Spinal cord (tissue), 10 donors: ENCODE measurements around the gene BCAS4. TPM values are rescaled to one million over a fixed set of nuclear protein-coding genes. Genes with fewer than 3 reads are reported as not detected.
A peak's percentile ranks its signal among the peaks of the same experiment; 100 is the strongest.

ENCODE experiments used
- DNase-seq, 6 donors: peaks; one replicate each; pipeline versions ENCODE4 v3.0.0 to v3.0.0-alpha.2; 2013 to 2015; ENCODE audit warnings: low spot score in 6 of 6, low read depth in 4 of 6
- H3K27ac ChIP-seq: one replicate; pipeline ENCODE4 v1.5.1; 2013; ENCODE audit warnings: low read depth, low read length, control low read depth
- H3K27me3 ChIP-seq: one replicate; pipeline ENCODE4 v1.6.1; 2013; ENCODE audit warnings: low read length; ENCODE audit not compliant: control insufficient read depth, insufficient read depth
- H3K36me3 ChIP-seq: one replicate; pipeline ENCODE4 v1.6.1; 2013; ENCODE audit warnings: low read length; ENCODE audit not compliant: control insufficient read depth, insufficient read depth
- H3K4me1 ChIP-seq: one replicate; pipeline ENCODE4 v1.6.1; 2013; ENCODE audit warnings: low read length; ENCODE audit not compliant: control insufficient read depth, insufficient read depth
- H3K4me3 ChIP-seq: one replicate; pipeline ENCODE4 v1.5.1; 2013; ENCODE audit warnings: low read depth, low read length, control low read depth
- H3K9me3 ChIP-seq: one replicate; pipeline ENCODE4 v1.6.1; 2013; ENCODE audit warnings: low read length; ENCODE audit not compliant: control insufficient read depth, insufficient read depth
- WGBS: methylation state at CpG from one replicate; pipeline ENCODE4 v1.1.5; 2013; ENCODE audit warnings: missing lambda C conversion rate; ENCODE audit not compliant: insufficient coverage; 5-methylcytosine and 5-hydroxymethylcytosine counted together
- polyA plus RNA-seq, 2 donors: library from polyadenylated mRNA; unstranded; fragments of 120-200 nt; gene quantifications; one replicate each; pipeline ENCODE4 v1.2.1, GENCODE V29; 2013; ENCODE audit not compliant: insufficient read length in 2 of 2
- total RNA-seq, 2 donors: library from RNA; depleted of rRNA in 1 of 2; stranded (reverse); fragments of 120-200 nt in 1 of 2; fragments of >200 nt in 1 of 2; gene quantifications; one replicate each; pipeline versions ENCODE4 v1.2.3 to v1.2.4, GENCODE V29; 2013 to 2014
- donor health status: healthy.

Gene BCAS4
- total and polyA plus RNA-seq, 4 donors, result 7.8 to 16.6 (median 14.3) TPM

DNA sequence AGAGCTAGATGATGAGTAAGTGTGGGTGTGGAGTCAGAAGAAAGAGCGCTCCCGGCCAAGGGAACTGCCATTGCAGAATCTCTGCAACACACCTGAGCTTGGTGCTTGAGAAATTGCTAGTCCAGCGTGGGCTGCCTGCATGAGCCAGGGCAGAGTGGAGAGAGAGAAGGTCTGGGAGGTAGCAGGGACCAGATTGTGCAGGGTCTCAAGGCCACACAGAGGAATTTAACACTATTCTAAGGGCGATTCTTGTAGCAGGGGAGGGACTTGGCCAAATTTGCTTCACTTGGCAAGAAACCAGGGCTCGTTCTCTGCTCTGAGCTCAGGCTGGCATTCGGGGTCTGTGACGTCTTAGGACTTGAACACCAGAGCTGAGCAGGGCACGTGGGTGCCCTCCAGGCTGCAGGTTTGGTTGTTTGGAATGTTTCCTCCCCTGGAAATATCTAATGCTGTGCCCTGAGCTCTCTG, 53.5 kb downstream of the BCAS4 start:
- Histone ChIP-seq H3K4me3 (no peak overlapping the region), H3K4me1 (peaks cover 16% of the 10 kb centered on the region), H3K27ac (no peak overlapping the region), H3K9me3 (no peaks in the 10 kb centered on the region), H3K36me3 (peaks cover 15% of the 10 kb centered on the region), H3K27me3 (no peaks in the 10 kb centered on the region)
- peak in 5 of 6 donors; percentile 23 to 77 (median 26) for DNase-seq
- 45% methylated on average over 7 of the region's 8 CpGs for WGBS

DNA sequence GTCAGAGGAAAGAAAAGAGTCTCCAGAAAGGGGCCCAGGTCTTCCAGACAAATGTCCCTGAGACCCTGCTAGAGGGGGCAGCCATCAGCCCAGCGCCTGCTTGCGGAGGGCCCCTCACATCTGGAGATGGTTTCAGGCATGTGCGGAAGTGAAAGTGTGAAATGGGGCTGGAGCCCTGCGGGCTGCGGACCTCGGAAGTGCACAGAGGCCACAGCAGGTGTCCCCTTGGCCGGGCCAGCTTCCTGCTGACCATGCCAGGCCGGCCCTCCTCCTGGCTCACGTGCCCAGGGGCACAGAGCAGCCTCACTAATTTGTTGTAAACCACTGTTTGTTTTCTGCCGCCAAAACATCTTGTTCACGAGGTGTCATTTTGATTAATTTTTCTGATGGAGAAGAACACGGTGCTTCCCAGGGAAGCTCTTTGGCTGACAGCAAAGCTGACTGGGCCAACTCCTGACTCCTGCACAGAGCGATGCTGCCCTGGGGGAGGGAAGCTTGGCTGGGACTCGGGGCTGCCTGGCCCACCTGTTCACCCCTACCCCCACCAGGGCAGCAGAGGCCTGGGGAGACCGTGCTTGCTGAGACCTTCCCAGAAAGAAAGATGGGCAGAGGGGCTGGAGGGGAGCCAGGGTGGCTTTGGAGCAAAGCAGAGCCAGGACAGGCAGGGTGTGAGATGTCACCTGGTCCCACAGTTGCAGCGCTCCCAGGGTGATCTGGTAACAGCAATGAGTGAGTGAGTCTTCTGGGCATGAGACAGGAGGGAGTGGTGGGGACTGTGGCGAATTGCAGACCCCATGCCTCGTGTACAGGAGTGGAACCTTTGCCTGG, 54.2 kb downstream of the BCAS4 start:
- no peak for DNase-seq
- Histone ChIP-seq H3K36me3 (peaks cover 15% of the 10 kb centered on the region), H3K27ac (no peak overlapping the region), H3K4me1 (peaks cover 16% of the 10 kb centered on the region), H3K4me3 (no peak overlapping the region), H3K27me3 (no peaks in the 10 kb centered on the region), H3K9me3 (no peaks in the 10 kb centered on the region)
- 34% methylated on average over 15 of the region's 18 CpGs for WGBS

DNA sequence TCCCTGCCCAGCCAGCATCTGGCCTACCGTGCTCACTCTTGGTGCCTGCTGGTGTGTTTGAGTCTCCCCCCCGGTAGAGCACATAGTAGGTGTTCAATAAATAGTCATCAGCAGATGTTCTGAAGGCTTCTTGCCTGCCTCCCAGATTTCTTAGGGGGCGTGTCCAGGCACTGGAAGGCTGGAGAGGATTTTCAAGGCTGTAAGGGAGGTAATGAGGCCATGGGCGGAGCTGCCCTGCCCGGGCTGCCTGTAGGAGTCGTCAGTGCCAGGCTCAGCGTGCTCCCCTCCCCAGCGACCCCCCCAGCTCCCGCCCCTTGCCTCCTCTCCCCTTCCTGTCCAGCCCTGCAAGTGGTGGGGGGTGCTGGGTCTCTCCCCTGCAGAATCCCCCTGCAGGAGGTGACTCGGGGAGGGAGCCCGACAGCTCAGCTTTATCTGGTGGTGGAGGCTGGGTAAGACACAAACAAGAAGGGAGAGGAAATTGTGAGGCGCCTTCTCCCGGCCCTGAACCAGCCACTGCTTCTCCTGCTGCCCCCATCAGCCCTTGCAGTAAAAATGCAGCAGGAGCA, 55.9 kb downstream of the BCAS4 start:
- Histone ChIP-seq H3K9me3 (no peaks in the 10 kb centered on the region), H3K27me3 (no peaks in the 10 kb centered on the region), H3K4me1 (peaks cover 16% of the 10 kb centered on the region), H3K27ac (no peak overlapping the region), H3K36me3 (peaks cover 7% of the 10 kb centered on the region), H3K4me3 (no peak overlapping the region)
- 61% methylated on average over 7 of the region's 13 CpGs for WGBS
- DNase-seq, result no peak

DNA sequence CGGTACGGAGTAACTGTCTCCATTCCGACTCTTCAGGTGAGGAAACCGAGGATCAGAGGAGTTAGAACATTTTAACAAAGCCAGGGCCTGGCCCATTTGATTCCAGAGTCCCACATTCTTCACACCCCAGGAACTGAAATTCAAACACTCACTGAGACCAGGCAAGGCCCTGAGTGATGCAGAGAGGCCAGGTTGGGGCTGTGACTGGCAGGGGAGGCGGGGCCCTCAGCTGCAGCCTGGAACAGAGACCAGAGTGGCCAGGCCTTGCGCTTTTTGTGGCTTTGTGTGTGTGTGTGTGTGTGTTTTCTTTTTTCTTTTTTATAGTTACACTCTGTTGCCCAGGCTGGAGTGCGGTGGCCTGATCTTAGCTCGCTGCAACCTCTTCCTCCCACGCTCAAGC, 57.2 kb downstream of the BCAS4 start:
- Histone ChIP-seq H3K4me1 (peaks cover 16% of the 10 kb centered on the region), H3K27ac (no peak overlapping the region), H3K36me3 (peaks cover 7% of the 10 kb centered on the region), H3K27me3 (no peaks in the 10 kb centered on the region), H3K4me3 (no peak overlapping the region), H3K9me3 (no peaks in the 10 kb centered on the region)
- WGBS, result 98% methylated on average over 6 of the region's 9 CpGs
- DNase-seq, result no peak

DNA sequence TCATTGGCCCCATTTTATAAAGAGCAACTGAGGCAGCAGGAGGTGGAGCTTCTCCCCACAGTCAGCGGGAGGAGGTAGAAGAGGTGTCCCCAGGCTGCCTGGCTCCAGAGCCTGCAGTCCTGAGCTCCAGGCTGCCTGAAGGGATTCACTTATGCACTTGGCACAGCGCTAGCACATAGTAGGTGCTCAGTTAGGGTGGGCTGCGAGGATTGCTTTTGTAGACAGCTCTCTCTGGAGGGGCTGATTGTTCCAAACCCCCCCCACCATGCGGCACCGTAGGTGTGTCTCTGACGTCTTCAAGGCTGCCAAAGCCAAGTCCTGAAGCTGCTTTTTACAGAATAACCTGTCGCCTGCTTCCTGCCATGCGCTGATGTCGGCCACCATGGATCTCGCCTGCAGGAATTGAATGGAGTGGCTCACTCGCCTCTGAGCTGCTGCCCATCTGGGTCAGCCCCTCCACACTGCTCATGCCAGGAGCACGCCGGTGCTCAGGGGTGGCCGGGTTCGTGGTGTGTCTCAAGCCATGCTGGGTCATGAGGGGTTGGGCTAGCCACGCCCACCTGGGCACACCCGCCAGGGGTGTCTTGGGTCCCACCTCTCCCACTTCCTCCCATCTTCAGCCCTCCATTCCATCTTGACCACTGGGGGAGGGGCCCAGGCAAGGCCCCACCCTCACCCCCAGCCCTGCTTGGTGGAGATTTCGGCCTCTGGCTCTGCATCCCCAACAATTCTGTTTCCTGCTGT, 59.8 kb downstream of the BCAS4 start:
- H3K4me1 ChIP-seq, result no peaks in the 10 kb centered on the region
- no peaks in the 10 kb centered on the region for H3K9me3 ChIP-seq
- H3K36me3 ChIP-seq, result peaks cover 7% of the 10 kb centered on the region
- WGBS, result 92% methylated on average over 16 of the region's 18 CpGs
- H3K27ac ChIP-seq, result no peak overlapping the region
- DNase-seq, result no peak
- no peak overlapping the region for H3K4me3 ChIP-seq
- no peaks in the 10 kb centered on the region for H3K27me3 ChIP-seq

DNA sequence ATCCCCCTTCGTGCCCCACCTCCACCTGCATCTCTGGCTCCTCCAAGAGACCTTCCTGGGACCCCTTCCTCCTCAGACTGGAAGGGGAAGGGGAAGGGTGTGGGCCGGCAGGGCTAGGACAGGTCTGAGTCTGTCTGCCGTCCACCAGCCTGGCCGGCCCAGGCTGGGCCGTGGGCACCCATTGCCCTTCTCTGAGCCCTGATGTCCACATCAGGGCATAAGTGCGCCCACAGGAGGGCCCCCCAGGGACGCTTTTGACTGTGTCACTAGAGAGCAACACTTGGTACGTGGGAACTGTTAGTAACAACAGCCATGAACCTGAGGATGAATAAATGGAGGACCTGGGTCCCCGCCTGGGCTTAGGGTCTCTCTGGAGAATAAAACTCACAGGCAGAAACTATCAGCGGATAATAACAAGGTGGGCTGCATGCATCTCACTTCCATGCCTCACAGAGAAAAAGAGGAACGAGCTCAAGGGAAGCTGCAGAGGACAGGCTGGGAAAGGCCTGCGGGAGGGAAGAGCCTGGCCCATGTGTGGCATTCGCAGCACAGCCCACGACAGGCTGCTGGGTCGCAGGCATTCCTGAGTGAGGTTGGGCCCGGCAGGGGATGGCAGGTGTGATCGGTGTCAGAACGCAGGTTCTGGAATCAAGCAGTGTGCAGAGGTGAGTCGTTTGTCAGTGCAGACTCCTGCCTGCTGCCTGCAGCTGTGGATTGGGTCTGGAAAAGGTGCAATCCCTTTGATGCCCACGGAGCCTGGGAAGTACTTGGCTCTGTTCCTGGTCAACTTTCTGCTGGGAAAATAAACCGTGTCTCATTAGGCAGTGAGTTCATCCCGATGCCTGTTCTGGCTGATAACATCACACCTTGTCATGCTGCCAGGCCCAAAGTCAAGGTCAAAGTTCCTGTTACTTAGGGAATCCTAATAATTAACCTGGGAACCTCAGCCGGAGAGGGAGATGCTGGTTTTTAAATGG, 60.9 kb downstream of the BCAS4 start:
- H3K27me3 ChIP-seq, result no peaks in the 10 kb centered on the region
- H3K4me1 ChIP-seq, result no peaks in the 10 kb centered on the region
- H3K4me3 ChIP-seq, result no peak overlapping the region
- peaks cover 7% of the 10 kb centered on the region for H3K36me3 ChIP-seq
- peak in 1 of 6 donors; percentile 11 for DNase-seq
- H3K9me3 ChIP-seq, result no peaks in the 10 kb centered on the region
- WGBS, result 64% methylated on average over 23 of the region's 23 CpGs
- H3K27ac ChIP-seq, result no peak overlapping the region

DNA sequence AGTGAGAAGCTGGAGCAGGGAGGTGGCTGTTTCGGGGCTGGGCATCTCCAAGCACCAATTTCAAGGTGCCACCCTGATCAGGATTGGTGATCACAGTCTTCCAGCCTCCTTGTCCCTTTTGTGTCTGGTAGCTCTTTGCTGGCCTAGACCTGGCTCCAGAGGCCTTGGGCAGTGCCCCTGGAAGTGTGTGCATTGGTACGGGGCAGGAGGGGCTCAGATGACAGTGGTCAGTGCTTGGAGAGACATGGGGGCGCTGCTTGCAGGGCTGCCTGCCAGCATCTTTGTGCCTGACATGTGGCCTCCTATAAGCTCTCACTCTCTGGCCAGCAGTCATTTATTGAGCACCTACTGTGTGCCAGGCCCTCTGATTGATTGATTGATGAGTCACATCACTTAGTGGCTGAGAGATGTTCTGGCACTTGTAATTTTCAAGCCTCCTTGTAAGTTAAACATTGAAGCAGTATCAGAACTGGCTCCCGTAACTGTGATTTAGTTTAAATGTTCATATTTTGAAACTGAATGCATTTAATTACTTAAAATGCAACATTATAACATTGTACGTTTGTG, 61.7 kb downstream of the BCAS4 start:
- Histone ChIP-seq H3K9me3 (no peaks in the 10 kb centered on the region), H3K4me1 (no peaks in the 10 kb centered on the region), H3K27ac (no peak overlapping the region), H3K36me3 (peaks cover 9% of the 10 kb centered on the region), H3K4me3 (no peak overlapping the region), H3K27me3 (no peaks in the 10 kb centered on the region)
- WGBS, result 72% methylated on average over 3 of the region's 5 CpGs
- DNase-seq, result no peak

DNA sequence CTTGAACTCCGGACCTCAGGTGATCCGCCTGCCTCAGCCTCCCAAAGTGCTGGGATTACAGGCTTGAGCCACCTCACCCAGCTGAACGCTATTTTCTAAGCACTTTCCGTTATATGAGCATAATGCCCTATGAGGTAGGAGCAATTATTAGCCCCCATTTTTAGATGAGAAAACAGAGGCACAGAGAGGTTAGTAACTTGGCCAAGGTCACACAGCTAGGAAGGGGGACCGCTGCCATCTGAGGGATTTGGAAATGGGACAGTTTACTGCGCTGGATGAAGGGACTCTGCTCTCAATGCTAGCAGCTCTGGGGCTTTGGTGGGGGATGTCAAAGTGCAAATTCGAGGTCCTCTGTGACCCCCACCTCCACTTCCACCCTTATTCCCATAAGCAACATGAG, 62.5 kb downstream of the BCAS4 start:
- H3K4me3 ChIP-seq, result no peak overlapping the region
- WGBS, result 90% methylated on average over 2 of the region's 7 CpGs
- no peaks in the 10 kb centered on the region for H3K4me1 ChIP-seq
- no peak overlapping the region for H3K27ac ChIP-seq
- H3K9me3 ChIP-seq, result no peaks in the 10 kb centered on the region
- no peak for DNase-seq
- H3K27me3 ChIP-seq, result no peaks in the 10 kb centered on the region
- peaks cover 7% of the 10 kb centered on the region for H3K36me3 ChIP-seq

DNA sequence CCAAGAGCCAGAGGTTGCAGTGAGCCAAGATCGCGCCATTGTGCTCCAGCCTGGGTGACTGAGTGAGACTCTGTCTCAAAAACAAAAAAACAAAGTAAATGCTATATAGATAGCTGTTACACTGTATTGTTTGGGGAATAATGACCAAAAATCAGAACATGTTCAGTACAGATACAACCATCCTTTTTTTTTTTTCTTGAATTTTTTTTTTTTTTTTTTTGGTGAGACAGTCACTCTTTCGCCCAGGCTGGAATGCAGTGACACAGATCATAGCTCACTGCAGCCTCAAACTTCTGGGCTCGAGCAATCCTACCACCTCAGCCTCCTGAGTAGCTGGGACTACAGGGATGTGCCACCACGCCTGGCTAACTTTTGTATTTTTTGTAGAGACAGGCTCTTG, 63.7 kb downstream of the BCAS4 start:
- no peaks in the 10 kb centered on the region for H3K9me3 ChIP-seq
- DNase-seq, result no peak
- H3K4me3 ChIP-seq, result no peak overlapping the region
- no peak overlapping the region for H3K27ac ChIP-seq
- 37% methylated on average over 2 of the region's 5 CpGs for WGBS
- no peaks in the 10 kb centered on the region for H3K4me1 ChIP-seq
- H3K27me3 ChIP-seq, result no peaks in the 10 kb centered on the region
- H3K36me3 ChIP-seq, result peaks cover 7% of the 10 kb centered on the region
